Sigmoid colon (tissue), 7 donors: ENCODE measurements around the gene GRAP. TPM values are rescaled to one million over a fixed set of nuclear protein-coding genes. Genes with fewer than 3 reads are reported as not detected.

ENCODE experiments used
- DNase-seq: peaks from one replicate; pipeline ENCODE4 v3.0.0-alpha.2; 2019
- H3K27ac ChIP-seq, 4 donors: fragments of 200-600 bp; sonication (generic); one replicate each; pipeline ENCODE4 v1.5.1; 2016 to 2019; ENCODE audit warnings: mild to moderate bottlenecking in 1 of 4
- H3K27me3 ChIP-seq, 3 donors: fragments of 200-600 bp; sonication (generic); one replicate each; pipeline ENCODE4 v1.5.1; 2019; ENCODE audit warnings: mild to moderate bottlenecking in 1 of 3
- H3K36me3 ChIP-seq, 4 donors: fragments of 200-600 bp; sonication (generic); one replicate each; pipeline ENCODE4 v1.5.1; 2016 to 2019
- H3K4me1 ChIP-seq, 4 donors: fragments of 200-600 bp; sonication (generic); one replicate each; pipeline ENCODE4 v1.5.1; 2017 to 2019
- H3K4me3 ChIP-seq, 4 donors: fragments of 200-600 bp; sonication (generic); one replicate each; pipeline ENCODE4 v1.5.1; 2017 to 2019; ENCODE audit warnings: mild to moderate bottlenecking in 2 of 4, moderate library complexity in 1 of 4
- H3K9me3 ChIP-seq, 4 donors: fragments of 200-600 bp in 3 of 4; sonication (generic) in 3 of 4; one replicate each; pipeline versions ENCODE4 v1.5.1 to v1.6.1; 2013 to 2019
- CTCF ChIP-seq, 4 experiments: fragments of 450-650 bp in 3 of 4; fragments of 200-600 bp in 1 of 4; IDR thresholded peaks; one replicate each; pipeline ENCODE4 v1.5.1; 2016 to 2019; ENCODE audit warnings: antibody characterized with exemption in 4 of 4, mild to moderate bottlenecking in 3 of 4, moderate library complexity in 2 of 4
- EP300 ChIP-seq, 4 donors: sonication (generic); formaldehyde crosslinking; IDR thresholded peaks; one replicate each; pipeline ENCODE4 v1.6.1; 2017; ENCODE audit warnings: antibody characterized with exemption in 4 of 4
- POLR2A ChIP-seq, 2 donors: fragments of 450-650 bp; IDR thresholded peaks; one replicate each; pipeline ENCODE4 v1.6.1; 2016; ENCODE audit warnings: antibody characterized with exemption in 2 of 2, mild to moderate bottlenecking in 2 of 2, moderate library complexity in 2 of 2
- POLR2AphosphoS5 ChIP-seq, 4 donors: sonication (generic); formaldehyde crosslinking; IDR thresholded peaks; one replicate each; pipeline ENCODE4 v1.6.1; 2017; ENCODE audit warnings: antibody characterized with exemption in 4 of 4
- WGBS, 2 donors: extraction: QIAGEN DNeasy Blood & Tissue Kit; methylation state at CpG; one replicate each; pipeline ENCODE4 v1.1.7; 2013; 5-methylcytosine and 5-hydroxymethylcytosine counted together
- intact Hi-C: fragments of 100-400 bp; cut with DNase I; formaldehyde crosslinking; loops from one replicate; pipeline ENCODE4 v1.15.1; 2023
- polyA plus RNA-seq, 3 donors: library from polyadenylated mRNA; stranded (reverse); fragments of 200-250 nt; gene quantifications; one replicate each; pipeline ENCODE4 v1.2.3, GENCODE V29; 2013
- total RNA-seq, 4 donors: library from RNA; depleted of rRNA; stranded (reverse); fragments of >200 nt; gene quantifications; one replicate each; pipeline ENCODE4 v1.1.0, GENCODE V29; 2016
- donor health status: healthy with polysubstance abuse.
- donor health status: Bipolar disorder and iron deficiency.
- donor health status: healthy.

Gene GRAP
- total and polyA plus RNA-seq, 7 donors: 1.2 to 18.2 (median 3.3) TPM

GRCh38 chr17:18999394-18999793 lies 47.4 kb downstream of the GRAP start:
- peaks cover 0 to 10% (median 9%) of the 10 kb centered on the region in 4 donors for H3K4me1 ChIP-seq
- H3K9me3 ChIP-seq: peaks cover 0 to 4% (median 2%) of the 10 kb centered on the region in 4 donors
- no peak overlapping the region for H3K27ac ChIP-seq
- WGBS, 2 donors: 94 to 97% methylated on average over 8 of the region's 8 CpGs
- no peaks in the 10 kb centered on the region for H3K27me3 ChIP-seq
- no peak for DNase-seq
- H3K36me3 ChIP-seq: no peaks in the 10 kb centered on the region
- TF ChIP-seq CTCF (IDR thresholded peaks at IDR 0.05) (no peak), POLR2A (IDR thresholded peaks at IDR 0.05) (no peak), EP300 (IDR thresholded peaks at IDR 0.05) (no peak), POLR2AphosphoS5 (IDR thresholded peaks at IDR 0.05) (no peak)
- H3K4me3 ChIP-seq: no peak overlapping the region
- intact Hi-C loops: no loop called here

GRCh38 chr17:18997650-18998196 lies 49.0 kb downstream of the GRAP start:
- Histone ChIP-seq H3K27me3 (no peaks in the 10 kb centered on the region), H3K4me3 (no peak overlapping the region), H3K27ac (no peak overlapping the region), H3K36me3 (no peaks in the 10 kb centered on the region), H3K4me1 (no peaks in the 10 kb centered on the region), H3K9me3 (peaks cover 0 to 4% (median 2%) of the 10 kb centered on the region in 4 donors)
- WGBS, 2 donors: 32 to 71% methylated on average over 6 of the region's 6 CpGs
- intact Hi-C loops: no loop called here
- no peak for TF ChIP-seq POLR2A (IDR thresholded peaks at IDR 0.05)
- TF ChIP-seq POLR2AphosphoS5 (IDR thresholded peaks at IDR 0.05): no peak
- no peak for TF ChIP-seq CTCF (IDR thresholded peaks at IDR 0.05)
- no peak for TF ChIP-seq EP300 (IDR thresholded peaks at IDR 0.05)
- no peak for DNase-seq

GRCh38 chr17:18996458-18996857 lies 50.3 kb downstream of the GRAP start:
- no peak for DNase-seq
- Histone ChIP-seq H3K4me1 (no peaks in the 10 kb centered on the region), H3K27me3 (no peaks in the 10 kb centered on the region), H3K27ac (no peak overlapping the region), H3K9me3 (peaks cover 0 to 4% (median 2%) of the 10 kb centered on the region in 4 donors), H3K4me3 (no peak overlapping the region), H3K36me3 (no peaks in the 10 kb centered on the region)
- intact Hi-C loops: no loop called here
- no peak for TF ChIP-seq POLR2AphosphoS5 (IDR thresholded peaks at IDR 0.05)
- TF ChIP-seq CTCF (IDR thresholded peaks at IDR 0.05): no peak
- TF ChIP-seq EP300 (IDR thresholded peaks at IDR 0.05): no peak
- TF ChIP-seq POLR2A (IDR thresholded peaks at IDR 0.05): no peak
- 71 to 92% methylated on average over 2 of the region's 2 CpGs for WGBS, 2 donors

GRCh38 chr17:18995220-18995619 lies 51.5 kb downstream of the GRAP start:
- Histone ChIP-seq H3K4me1 (no peaks in the 10 kb centered on the region), H3K36me3 (no peaks in the 10 kb centered on the region), H3K9me3 (peaks cover 0 to 4% (median 2%) of the 10 kb centered on the region in 4 donors), H3K27me3 (no peaks in the 10 kb centered on the region), H3K27ac (no peak overlapping the region), H3K4me3 (no peak overlapping the region)
- DNase-seq: no peak
- intact Hi-C loops: no loop called here
- no peak for TF ChIP-seq EP300 (IDR thresholded peaks at IDR 0.05)
- no peak for TF ChIP-seq CTCF (IDR thresholded peaks at IDR 0.05)
- WGBS, 2 donors: 92 to 97% methylated on average over 3 of the region's 3 CpGs

GRCh38 chr17:18994631-18995030 lies 52.1 kb downstream of the GRAP start:
- Histone ChIP-seq H3K4me1 (no peaks in the 10 kb centered on the region), H3K27ac (no peak overlapping the region), H3K36me3 (no peaks in the 10 kb centered on the region), H3K9me3 (peaks cover 0 to 4% (median 2%) of the 10 kb centered on the region in 4 donors), H3K4me3 (no peak overlapping the region), H3K27me3 (no peaks in the 10 kb centered on the region)
- TF ChIP-seq EP300 (IDR thresholded peaks at IDR 0.05) (no peak), POLR2AphosphoS5 (IDR thresholded peaks at IDR 0.05) (no peak), POLR2A (IDR thresholded peaks at IDR 0.05) (no peak), CTCF (IDR thresholded peaks at IDR 0.05) (no peak)
- 33 to 46% methylated on average over 1 of the region's 1 CpG for WGBS, 2 donors
- DNase-seq: no peak
- intact Hi-C loops: no loop called here
